Left colon (tissue), 2 donors: Measurements from ENCODE around the gene SGCE. TPM values are rescaled to one million over a fixed set of nuclear protein-coding genes. Genes with fewer than 3 reads are reported as not detected.

Experiments used
- ATAC-seq: fragments of 200-7000 bp; cut with Tn5 transposase; one replicate; pipeline ENCODE4 v1.9.1; 2020; ENCODE audit warnings: mild to moderate bottlenecking, moderate library complexity
- DNase-seq, 2 donors: peaks; one replicate each; pipeline ENCODE4 v3.0.0-alpha.2; 2020
- intact Hi-C, 2 donors: fragments of 100-400 bp; cut with DNase I in 1 of 2; cut with micrococcal nuclease in 1 of 2; formaldehyde crosslinking; loops; one replicate each; pipeline versions ENCODE4 v1.11.2 to v1.14.0; 2022; cut with DNase I, micrococcal nuclease
- total RNA-seq, 2 donors: library from RNA; stranded (reverse); fragmentation: NEBNext Ultra II Directional; extraction: Animal tissue kit (Norgen Biotek cat#: 25700); gene quantifications; one replicate each; pipeline ENCODE4 v1.2.1, GENCODE V29; 2021
- donor health status: DM: no; HTN: no; CAD: no.
- donor health status: DM: yes; HTN: yes; CAD: no.

Gene SGCE
- total RNA-seq, 2 donors from 2014 or later, result 7.1 to 15.7 TPM

DNA sequence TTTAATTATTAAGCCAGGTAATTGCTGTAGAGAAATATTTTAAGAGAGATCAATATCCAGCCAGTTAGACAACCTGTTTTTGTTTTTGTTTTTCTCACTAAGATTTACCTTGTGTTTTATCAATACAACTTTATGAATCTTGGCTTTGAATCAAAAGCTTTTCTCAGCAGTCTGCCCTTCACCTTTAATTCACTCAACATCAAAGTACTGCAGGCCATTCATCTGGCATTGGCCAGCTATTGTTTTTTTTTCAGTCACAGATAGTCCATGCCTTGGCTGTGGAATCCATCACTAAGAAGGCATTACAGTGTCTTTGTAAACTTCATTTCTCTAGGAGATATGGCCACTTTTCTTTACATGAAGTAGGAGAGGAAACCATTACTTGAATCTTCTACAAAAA lies 20.2 kb downstream of the SGCE start:
- intact Hi-C loops, result no loop called here
- ATAC-seq, result no peak

GRCh38 chr7:94634502-94634901 lies 21.4 kb downstream of the SGCE start:
- DNase-seq (no peak), ATAC-seq (no peak)
- intact Hi-C loops, result no loop called here

More for the DNA sequence above, 20.2 kb downstream of the SGCE start:
- DNase-seq, result no peak

- intact Hi-C loops, result no loop called here
- no peak for ATAC-seq
- no peak for DNase-seq
Measured at GRCh38 chr7:94633687-94634086, 22.2 kb downstream of the SGCE start.

DNA sequence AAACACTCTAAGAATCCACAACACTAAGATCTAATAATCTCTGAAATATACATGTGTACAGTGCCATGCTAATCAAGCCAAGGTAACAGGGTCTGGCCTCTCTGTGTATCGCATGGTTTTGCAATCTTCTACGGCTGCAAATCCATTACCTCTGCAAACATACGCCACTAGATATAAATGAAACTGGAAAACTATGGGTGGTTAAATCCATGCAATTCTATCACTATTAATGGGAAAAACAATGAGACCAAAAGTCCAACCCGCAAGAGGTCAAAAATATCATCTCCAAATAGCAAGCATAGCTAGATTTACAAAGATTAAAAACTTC lies 23.0 kb downstream of the SGCE start:
- intact Hi-C loops, result no loop called here
- DNase-seq (no peak), ATAC-seq (no peak)

- DNase-seq (no peak), ATAC-seq (no peak)
- intact Hi-C loops, result no loop called here
Measured at GRCh38 chr7:94632338-94633013, 23.5 kb downstream of the SGCE start.

DNA sequence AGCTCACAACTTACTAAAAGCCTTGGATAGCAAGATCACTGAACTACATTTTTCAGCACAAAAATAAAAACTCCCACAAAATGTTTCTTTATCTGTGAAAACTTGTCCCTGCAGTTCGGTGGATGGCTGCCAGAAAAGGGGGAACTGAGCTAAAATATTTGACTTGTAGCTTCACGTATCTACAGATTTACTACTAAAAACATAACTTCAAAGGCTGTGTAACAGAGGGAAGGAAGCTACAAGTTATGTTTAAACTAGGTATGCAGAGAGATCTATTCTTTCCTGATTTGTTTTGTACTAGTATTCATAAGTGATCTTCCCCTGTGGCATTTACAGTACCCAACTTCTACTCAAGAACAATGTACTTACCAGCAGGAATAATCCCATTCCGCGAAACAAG lies 25.1 kb downstream of the SGCE start:
- no peak for DNase-seq
- intact Hi-C loops, result no loop called here
- no peak for ATAC-seq

DNA sequence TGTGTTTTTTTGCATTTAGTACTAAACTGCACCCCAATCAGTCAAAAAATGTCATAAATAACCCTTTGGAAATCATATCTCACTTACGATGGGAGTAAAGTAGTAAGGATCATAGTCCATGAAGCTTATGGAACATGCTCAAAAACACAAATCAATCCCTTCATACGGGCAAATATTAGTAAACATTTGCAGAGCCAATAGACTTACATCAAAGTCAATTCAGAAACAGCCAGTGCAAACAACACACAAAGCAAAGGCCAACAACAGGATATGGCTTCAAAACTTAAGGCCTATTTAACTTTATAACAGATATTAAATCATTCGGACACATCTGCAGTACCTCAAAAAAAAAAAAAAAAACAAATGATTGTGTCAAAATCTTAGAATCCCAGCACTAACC lies 32.1 kb downstream of the SGCE start:
- DNase-seq (no peak), ATAC-seq (peak; percentile 26)
- intact Hi-C loops, result no loop called here

DNA sequence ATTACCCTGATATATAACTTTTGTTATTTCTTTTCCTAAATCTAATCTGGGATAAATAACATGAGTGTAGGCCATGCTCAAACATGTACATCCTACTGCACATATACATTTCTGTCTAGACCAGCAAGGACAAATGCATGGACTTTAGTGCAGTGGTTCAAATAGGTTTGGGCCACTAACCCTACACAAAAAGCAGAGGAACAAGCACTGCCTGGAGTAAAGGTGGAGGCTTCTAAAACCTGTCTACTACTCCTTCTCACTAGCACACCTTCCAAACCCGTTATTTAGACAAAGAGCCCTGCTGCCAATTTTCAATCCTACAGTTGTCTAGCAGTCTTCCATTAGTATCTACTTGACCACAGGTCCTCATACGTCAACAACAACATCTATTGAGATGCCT lies 34.8 kb downstream of the SGCE start:
- DNase-seq (no peak), ATAC-seq (no peak)
- intact Hi-C loops, result no loop called here

DNA sequence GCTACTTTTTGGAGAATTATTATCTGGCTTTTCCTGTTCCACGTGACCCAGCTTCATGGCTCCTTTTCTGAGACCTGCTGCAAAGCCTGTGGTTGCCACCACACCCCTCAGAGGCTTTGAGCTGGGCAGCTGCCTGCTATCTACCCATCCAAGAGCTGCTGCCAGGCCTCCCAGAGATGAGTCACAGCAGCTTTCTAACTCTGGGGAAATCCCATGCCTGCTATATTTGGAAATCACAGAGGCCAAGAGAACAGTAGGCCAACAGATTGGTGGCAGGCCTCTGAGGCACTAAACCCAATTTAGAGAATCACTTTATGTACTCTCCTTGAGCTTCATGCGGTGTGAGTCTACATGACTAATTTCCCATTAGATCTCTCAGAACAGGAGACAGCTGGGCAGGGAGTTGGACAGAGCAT lies 35.2 kb downstream of the SGCE start:
- DNase-seq, result peak; percentile 31 to 64
- intact Hi-C loops, result no loop called here
- ATAC-seq, result peak; percentile 72

- no peak for ATAC-seq
- intact Hi-C loops, result no loop called here
Measured at GRCh38 chr7:94618126-94618525, 37.8 kb downstream of the SGCE start.

GRCh38 chr7:94616855-94617254 lies 39.1 kb downstream of the SGCE start:
- DNase-seq (no peak), ATAC-seq (no peak)
- intact Hi-C loops, result no loop called here

More at GRCh38 chr7:94618126-94618525, 37.8 kb downstream of the SGCE start:
- no peak for DNase-seq

DNA sequence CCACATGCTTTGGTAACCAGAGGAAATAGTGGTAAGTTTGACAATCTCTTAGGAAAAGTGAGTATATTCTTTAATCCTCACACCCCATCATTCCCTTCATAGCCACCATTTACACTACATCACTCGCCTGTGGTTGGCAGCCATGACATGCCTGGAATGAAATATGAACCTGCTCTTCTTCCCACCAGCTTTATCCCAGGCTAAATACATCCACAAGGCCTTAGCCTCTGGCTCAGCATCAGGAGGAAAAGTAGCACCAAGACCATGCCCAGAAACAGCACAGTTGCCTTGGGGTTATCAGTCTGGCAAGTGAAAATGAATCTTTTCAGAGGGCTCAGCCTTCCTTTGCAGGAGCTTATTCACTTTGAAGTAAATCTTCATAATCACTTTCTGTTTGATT lies 40.3 kb downstream of the SGCE start:
- DNase-seq, result no peak
- intact Hi-C loops, result no loop called here
- ATAC-seq, result no peak

DNA sequence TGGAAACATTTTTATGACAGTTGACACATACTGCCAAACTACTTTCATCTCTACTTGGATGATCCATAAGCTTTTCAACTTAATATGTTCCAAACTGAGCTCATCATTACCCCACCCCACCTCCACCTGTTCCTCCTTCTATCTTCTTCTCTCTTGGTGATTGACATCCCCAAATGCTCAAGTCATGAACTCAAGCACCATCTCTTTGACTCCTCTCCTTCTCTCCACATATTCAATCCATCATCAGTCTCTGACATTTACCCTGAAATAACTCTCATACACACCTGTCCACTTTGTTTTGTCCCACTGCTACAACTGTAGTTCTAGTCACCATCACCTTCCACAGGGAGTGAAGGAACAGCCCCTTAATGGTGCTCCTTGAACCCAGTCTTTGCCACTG lies 43.3 kb downstream of the SGCE start:
- DNase-seq (no peak), ATAC-seq (no peak)
- intact Hi-C loops, result no loop called here

DNA sequence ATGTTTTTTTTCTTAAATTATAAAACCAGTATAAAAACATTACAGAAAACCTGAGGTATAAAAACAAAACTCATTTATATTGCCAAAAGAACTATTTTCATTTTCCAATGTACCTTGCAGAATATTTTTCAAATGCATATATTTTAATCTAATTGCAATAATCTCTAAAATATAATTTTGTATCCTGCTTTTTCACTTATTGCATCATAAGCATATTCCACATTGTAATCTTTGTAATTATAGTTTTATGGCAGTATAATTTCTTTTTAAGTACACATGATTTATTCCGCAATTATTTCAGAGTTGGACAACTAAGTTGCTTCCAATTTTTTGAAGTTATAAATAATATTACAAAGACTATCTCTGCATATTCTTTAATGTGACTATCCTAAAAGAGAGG lies 43.7 kb downstream of the SGCE start:
- ATAC-seq, result no peak
- no peak for DNase-seq
- intact Hi-C loops, result no loop called here

DNA sequence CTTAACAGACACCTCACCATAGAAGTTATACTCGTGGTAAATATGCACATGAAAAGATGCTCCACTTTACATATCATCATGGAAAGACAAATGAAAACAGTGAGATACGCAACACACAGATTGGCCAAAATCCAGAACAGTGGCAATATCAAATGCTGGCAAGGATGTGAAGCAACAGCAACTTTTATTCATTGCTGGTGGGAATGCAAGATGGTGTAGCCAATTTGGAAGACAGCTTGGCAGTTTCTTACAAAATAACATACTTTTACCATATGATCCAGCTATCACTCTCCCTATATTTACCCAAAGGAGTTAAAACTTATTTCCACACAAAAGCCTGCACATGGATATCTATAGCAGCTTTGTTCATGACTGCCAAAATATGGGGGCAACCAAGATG lies 46.4 kb downstream of the SGCE start:
- DNase-seq (no peak), ATAC-seq (no peak)
- intact Hi-C loops, result no loop called here

GRCh38 chr7:94605031-94605430 lies 50.9 kb downstream of the SGCE start:
- DNase-seq (no peak), ATAC-seq (no peak)
- intact Hi-C loops, result no loop called here

- ATAC-seq, result no peak
Measured at GRCh38 chr7:94602181-94602580, 53.8 kb downstream of the SGCE start.

DNA sequence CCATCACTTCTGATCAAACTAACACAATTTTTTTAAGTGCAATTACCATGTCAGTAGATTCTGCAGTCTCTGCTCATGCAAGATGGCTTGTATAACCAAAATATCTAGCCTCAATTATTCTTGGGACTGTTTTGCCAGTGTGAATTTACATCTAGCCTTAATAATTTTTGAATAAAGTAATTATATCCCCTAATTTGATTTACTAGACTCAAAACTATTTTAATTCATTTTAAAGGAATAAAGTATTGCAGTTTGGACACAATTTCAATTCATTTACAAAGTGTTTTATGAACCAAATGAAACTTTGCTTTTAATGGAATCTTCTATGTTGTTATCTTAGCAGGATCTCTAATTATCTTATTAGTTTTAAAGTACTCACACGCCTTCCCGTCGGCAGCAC lies 55.7 kb downstream of the SGCE start:
- ATAC-seq, result no peak
- intact Hi-C loops, result no loop called here
- DNase-seq, result no peak

More at GRCh38 chr7:94602181-94602580, 53.8 kb downstream of the SGCE start:
- DNase-seq, result no peak
- intact Hi-C loops, result no loop called here

DNA sequence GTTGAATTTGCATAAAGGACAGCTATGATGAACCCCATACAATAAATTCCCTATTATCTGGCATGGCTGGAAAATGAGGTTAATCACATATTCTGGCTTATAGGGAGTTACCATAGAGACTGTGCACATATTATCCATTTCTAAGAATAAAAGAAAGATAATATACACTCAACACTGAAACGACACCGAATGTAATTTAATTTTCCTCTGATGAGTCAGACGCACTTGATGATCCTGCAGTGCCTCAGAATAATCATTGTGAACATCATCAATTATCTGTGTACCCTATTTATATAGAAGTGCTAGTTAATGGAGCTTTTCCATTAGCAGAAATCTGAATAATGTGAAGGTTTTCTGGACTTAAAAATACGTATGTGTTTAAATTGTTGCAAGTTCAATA lies 60.2 kb downstream of the SGCE start:
- ATAC-seq (no peak), DNase-seq (no peak)
- intact Hi-C loops, result no loop called here

DNA sequence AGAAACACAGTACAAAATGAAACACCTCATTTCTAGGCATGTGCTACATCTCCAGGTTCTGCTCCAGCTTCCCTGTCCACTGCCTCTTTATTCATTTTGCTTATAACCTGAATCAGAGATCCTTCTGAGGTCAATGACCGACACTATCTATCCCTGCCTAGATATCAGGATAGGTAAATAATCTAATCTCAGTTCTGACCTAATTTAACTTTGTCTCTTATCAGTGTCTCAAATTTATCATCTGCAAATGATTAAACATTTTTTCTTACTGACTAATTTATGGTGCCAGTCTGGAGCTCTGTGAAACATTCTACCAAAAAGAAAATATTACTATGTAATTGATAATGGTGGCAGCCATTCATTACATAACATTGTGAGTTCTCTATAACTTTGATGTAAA lies 61.1 kb downstream of the SGCE start:
- ATAC-seq (peak; percentile 52), DNase-seq (no peak)
- intact Hi-C loops, result no loop called here

DNA sequence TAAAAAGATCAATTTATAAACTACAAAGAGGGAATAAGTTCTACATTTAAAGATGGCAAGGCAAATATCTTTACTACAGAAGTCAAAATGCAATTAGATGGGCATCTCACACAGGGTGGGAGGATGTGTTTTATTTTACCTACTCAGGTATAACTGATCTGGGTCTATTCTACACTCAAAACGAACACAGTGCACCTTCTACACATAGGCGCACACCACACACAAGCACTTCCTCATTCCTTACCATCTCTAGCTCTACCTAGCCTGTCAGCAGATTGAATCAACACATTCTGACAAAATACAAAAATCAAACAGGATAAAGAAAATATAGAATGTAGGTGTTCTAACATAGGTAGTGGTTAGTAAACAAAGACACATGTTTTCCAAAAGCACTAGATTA lies 64.8 kb downstream of the SGCE start:
- DNase-seq, result no peak
- intact Hi-C loops, result no loop called here
- ATAC-seq, result no peak
